A673 (cell line): ENCODE results near the gene SLC5A6. TPM values are rescaled to one million over a fixed set of nuclear protein-coding genes. Genes with fewer than 3 reads are reported as not detected.
A peak's percentile ranks its signal among the peaks of the same experiment; 100 is the strongest.

Source experiments
- BruUV-seq: library from RNA; stranded (reverse); fragments of 400-500 nt; replicated peaks from 2 replicates; lab custom pipeline; 2021; lab: Mats Ljungman, UMichigan
- CTCF ChIA-PET: fragments of 300-600 bp; sonication (Branson Sonifier 250); formaldehyde crosslinking; loops from one replicate; lab custom pipeline; 2022; ENCODE audit warnings: antibody characterized with exemption; lab: Charles Lee
- POLR2A ChIA-PET: fragments of 300-600 bp; sonication (Branson Sonifier 250); formaldehyde crosslinking; loops from one replicate; lab custom pipeline; 2022; ENCODE audit warnings: antibody characterized with exemption; ENCODE audit not compliant: low non-redundant PET; lab: Charles Lee
- DNase-seq: peaks from one replicate; pipeline ENCODE4 v3.0.0-alpha.2; 2015; ENCODE audit warnings: low spot score
- H3K27ac ChIP-seq: fragments of 200-600 bp; sonication (generic); 2 replicates; pipeline ENCODE4 v1.5.1; 2016; ENCODE audit warnings: mixed run types, low read depth, mild to moderate bottlenecking, mixed read lengths, antibody characterized with exemption, low read length; ENCODE audit not compliant: poor library complexity, severe bottlenecking
- H3K27me3 ChIP-seq: fragments of 200-600 bp; sonication (generic); replicated peaks from 2 replicates; pipeline ENCODE4 v1.6.1; 2017; ENCODE audit warnings: mixed run types, low read depth, mild to moderate bottlenecking, mixed read lengths, antibody characterized with exemption, low read length; ENCODE audit not compliant: insufficient read depth, poor library complexity
- H3K36me3 ChIP-seq: fragments of 200-600 bp; sonication (generic); 2 replicates; pipeline ENCODE4 v1.6.1; 2016; ENCODE audit warnings: mixed run types, mild to moderate bottlenecking, mixed read lengths, antibody characterized with exemption, low read length; ENCODE audit not compliant: insufficient read depth, poor library complexity, severe bottlenecking
- H3K4me1 ChIP-seq: fragments of 200-600 bp; sonication (generic); 2 replicates; pipeline ENCODE4 v1.6.1; 2017; ENCODE audit warnings: mixed run types, mild to moderate bottlenecking, mixed read lengths, antibody characterized with exemption, low read length; ENCODE audit not compliant: insufficient read depth, poor library complexity, severe bottlenecking
- H3K4me3 ChIP-seq: fragments of 200-600 bp; sonication (generic); 2 replicates; pipeline ENCODE4 v1.5.1; 2016; ENCODE audit warnings: low read depth, mixed run types, mild to moderate bottlenecking, mixed read lengths, low read length; ENCODE audit not compliant: poor library complexity, severe bottlenecking
- H3K9me3 ChIP-seq: fragments of 200-600 bp; sonication (generic); 2 replicates; pipeline ENCODE4 v1.6.1; 2016; ENCODE audit warnings: mixed run types, low read depth, mild to moderate bottlenecking, mixed read lengths, antibody characterized with exemption, low read length; ENCODE audit not compliant: poor library complexity, severe bottlenecking
- CTCF ChIP-seq: fragments of 300-800, 200-600 bp; sonication (generic); conservative IDR thresholded peaks from 2 replicates; pipeline ENCODE4 v1.5.1; 2017; ENCODE audit warnings: low read depth, mild to moderate bottlenecking, antibody characterized with exemption, low read length, moderate library complexity, mixed read lengths
- EZH2 ChIP-seq: fragments of 200-600 bp; sonication (generic); IDR thresholded peaks from 2 replicates; pipeline ENCODE4 v1.6.1; 2017; ENCODE audit warnings: borderline replicate concordance, low read depth, mild to moderate bottlenecking, mixed read lengths, antibody characterized with exemption, low read length; ENCODE audit not compliant: poor library complexity, severe bottlenecking
- intact Hi-C: fragments of 100-400 bp; cut with micrococcal nuclease; formaldehyde crosslinking; loops from one replicate; pipeline ENCODE4 v1.10.0; 2022; ENCODE audit not compliant: unreplicated experiment
- total RNA-seq: library from RNA; stranded (reverse); gene quantifications from 2 replicates; pipeline ENCODE4 v1.2.3, GENCODE V29; 2021

The SLC5A6 gene
- total RNA-seq, 1 experiment from 2014 or later, result 515 TPM

GRCh38 chr2:27205206-27205605 is 6.9 kb downstream of the SLC5A6 start:
- Histone ChIP-seq H3K36me3 (peaks cover 84% of the 10 kb centered on the region), H3K4me1 (peaks cover 42% of the 10 kb centered on the region), H3K27me3 (no peaks in the 10 kb centered on the region), H3K27ac (peak overlapping the region; percentile 39), H3K9me3 (no peaks in the 10 kb centered on the region), H3K4me3 (no peak overlapping the region)
- BruUV-seq, result no TSS peak
- intact Hi-C loops, result no loop called here
- DNase-seq, result no peak
- TF ChIP-seq CTCF (no peak), EZH2 (no peak)
- ChIA-PET CTCF (no interaction called here), POLR2A (no interaction called here)

GRCh38 chr2:27204566-27204965 is 7.5 kb downstream of the SLC5A6 start:
- ChIA-PET POLR2A (no interaction called here), CTCF (no interaction called here)
- H3K9me3 ChIP-seq, result no peaks in the 10 kb centered on the region
- H3K27me3 ChIP-seq, result no peaks in the 10 kb centered on the region
- peaks cover 37% of the 10 kb centered on the region for H3K4me1 ChIP-seq
- no peak for TF ChIP-seq CTCF
- TF ChIP-seq EZH2, result no peak
- intact Hi-C loops, result no loop called here
- no peak for DNase-seq
- H3K36me3 ChIP-seq, result peaks cover 90% of the 10 kb centered on the region
- BruUV-seq, result no TSS peak
- no peak overlapping the region for H3K4me3 ChIP-seq
- no peak overlapping the region for H3K27ac ChIP-seq

- peaks cover 97% of the 10 kb centered on the region for H3K36me3 ChIP-seq
- H3K9me3 ChIP-seq, result no peaks in the 10 kb centered on the region
- peaks cover 29% of the 10 kb centered on the region for H3K4me1 ChIP-seq
- H3K4me3 ChIP-seq, result no peak overlapping the region
- BruUV-seq, result no TSS peak
- CTCF ChIA-PET, result no interaction called here
- DNase-seq, result no peak
- peak overlapping the region; percentile 44 for H3K27ac ChIP-seq
- H3K27me3 ChIP-seq, result no peaks in the 10 kb centered on the region
- intact Hi-C loops, result no loop called here
- POLR2A ChIA-PET, result interaction anchor here (1.1 kb wide), 1 partner anchor 9 kb away, joined by 4 read pairs; the partner anchor contains the start of genes ATRAID and SLC5A6
- TF ChIP-seq CTCF (no peak), EZH2 (no peak)
Observed at GRCh38 chr2:27203741-27204140, 8.3 kb downstream of the SLC5A6 start.
